Measurements from ENCODE around the gene COL17A1. TPM values are rescaled to one million over a fixed set of nuclear protein-coding genes. Genes with fewer than 3 reads are reported as not detected.
A peak's percentile ranks its signal among the peaks of the same experiment; 100 is the strongest.

Gene COL17A1
- polyA plus RNA-seq, 1 experiment = 0.01 TPM

DNA sequence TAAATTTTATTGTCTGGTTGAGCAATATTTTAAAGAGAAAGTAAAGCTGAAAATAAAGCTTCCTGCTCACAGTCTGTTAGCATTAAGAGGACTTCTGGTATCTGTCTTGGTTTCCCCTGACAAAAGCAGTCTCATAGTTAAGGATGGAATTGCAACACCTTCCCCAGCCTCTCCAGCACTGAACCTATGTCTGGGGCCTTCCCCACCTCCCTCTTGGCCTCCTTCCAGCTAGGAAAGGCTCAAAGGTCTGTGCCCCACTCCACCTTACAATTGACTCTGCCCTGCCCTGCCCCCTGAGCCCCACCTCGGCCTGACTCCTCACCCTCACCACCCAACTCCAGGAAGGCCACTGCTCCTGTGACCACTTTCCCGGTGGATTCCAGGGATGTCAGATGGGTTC, 33.2 kb downstream of the COL17A1 start:
- DNase-seq (ENCODE audit: low read depth) = no peak
- Histone ChIP-seq H3K27me3 (ENCODE audit: control insufficient read depth, insufficient read depth, low read length) (no peaks in the 10 kb centered on the region), H3K36me3 (ENCODE audit: control insufficient read depth, insufficient read depth, low read length) (no peaks in the 10 kb centered on the region), H3K4me3 (ENCODE audit: low read depth, low read length) (no peak overlapping the region)
- no peak for TF ChIP-seq CTCF (IDR thresholded peaks at IDR 0.05; ENCODE audit: insufficient read depth, low read depth, low read length)
- ChIA-PET POLR2A (no interaction called here), CTCF (interaction anchor here (0.8 to 3.6 kb wide), 2 partner anchors 11 to 69 kb away, joined by 3 to 18 read pairs; partner anchors contain the start of gene SFR1)

- no peak overlapping the region for H3K4me3 ChIP-seq (ENCODE audit: low read depth, low read length)
- H3K27me3 ChIP-seq (ENCODE audit: control insufficient read depth, insufficient read depth, low read length) = no peaks in the 10 kb centered on the region
- TF ChIP-seq CTCF (IDR thresholded peaks at IDR 0.05; ENCODE audit: insufficient read depth, low read depth, low read length) = no peak
- no peaks in the 10 kb centered on the region for H3K36me3 ChIP-seq (ENCODE audit: control insufficient read depth, insufficient read depth, low read length)
- CTCF ChIA-PET = interaction anchor here (0.7 to 1.8 kb wide), 4 partner anchors 11 to 162 kb away, joined by 3 to 10 read pairs (median 4); partner anchors contain the start of gene SFR1
- POLR2A ChIA-PET = no interaction called here
- DNase-seq (ENCODE audit: low read depth) = no peak
Observed at GRCh38 chr10:104049504-104050250, 36.0 kb downstream of the COL17A1 start.

GRCh38 chr10:104046651-104047050, 39.0 kb downstream of the COL17A1 start:
- Histone ChIP-seq H3K4me3 (ENCODE audit: low read depth, low read length) (no peak overlapping the region), H3K27me3 (ENCODE audit: control insufficient read depth, insufficient read depth, low read length) (no peaks in the 10 kb centered on the region), H3K36me3 (ENCODE audit: control insufficient read depth, insufficient read depth, low read length) (no peaks in the 10 kb centered on the region)
- CTCF ChIA-PET = interaction anchor here (1.1 to 4.4 kb wide), 11 partner anchors 9 to 304 kb away, joined by 3 to 50 read pairs (median 4); partner anchors contain the start of gene SFR1
- DNase-seq (ENCODE audit: low read depth) = no peak
- POLR2A ChIA-PET = no interaction called here
- TF ChIP-seq CTCF (IDR thresholded peaks at IDR 0.05; ENCODE audit: insufficient read depth, low read depth, low read length) = no peak

- ChIA-PET POLR2A (no interaction called here), CTCF (interaction anchor here (0.6 to 4.4 kb wide), 28 partner anchors 8 to 306 kb away, joined by 3 to 50 read pairs (median 4); partner anchors contain the start of gene SFR1)
- Histone ChIP-seq H3K36me3 (ENCODE audit: control insufficient read depth, insufficient read depth, low read length) (no peaks in the 10 kb centered on the region), H3K4me3 (ENCODE audit: low read depth, low read length) (no peak overlapping the region), H3K27me3 (ENCODE audit: control insufficient read depth, insufficient read depth, low read length) (no peaks in the 10 kb centered on the region)
- peak; percentile 88 for TF ChIP-seq CTCF (IDR thresholded peaks at IDR 0.05; ENCODE audit: insufficient read depth, low read depth, low read length)
- no peak for DNase-seq (ENCODE audit: low read depth)
Observed at GRCh38 chr10:104045151-104046089, 40.3 kb downstream of the COL17A1 start.

GRCh38 chr10:104043854-104044253, 41.8 kb downstream of the COL17A1 start:
- Histone ChIP-seq H3K4me3 (ENCODE audit: low read depth, low read length) (no peak overlapping the region), H3K36me3 (ENCODE audit: control insufficient read depth, insufficient read depth, low read length) (no peaks in the 10 kb centered on the region), H3K27me3 (ENCODE audit: control insufficient read depth, insufficient read depth, low read length) (no peaks in the 10 kb centered on the region)
- no peak for DNase-seq (ENCODE audit: low read depth)
- CTCF ChIA-PET = interaction anchor here (4.4 kb wide), 1 partner anchor 79 kb away, joined by 50 read pairs; the partner anchor contains the start of gene SFR1
- POLR2A ChIA-PET = no interaction called here
- TF ChIP-seq CTCF (IDR thresholded peaks at IDR 0.05; ENCODE audit: insufficient read depth, low read depth, low read length) = no peak
